ENCODE measurements around the gene PCBP3.

DNA sequence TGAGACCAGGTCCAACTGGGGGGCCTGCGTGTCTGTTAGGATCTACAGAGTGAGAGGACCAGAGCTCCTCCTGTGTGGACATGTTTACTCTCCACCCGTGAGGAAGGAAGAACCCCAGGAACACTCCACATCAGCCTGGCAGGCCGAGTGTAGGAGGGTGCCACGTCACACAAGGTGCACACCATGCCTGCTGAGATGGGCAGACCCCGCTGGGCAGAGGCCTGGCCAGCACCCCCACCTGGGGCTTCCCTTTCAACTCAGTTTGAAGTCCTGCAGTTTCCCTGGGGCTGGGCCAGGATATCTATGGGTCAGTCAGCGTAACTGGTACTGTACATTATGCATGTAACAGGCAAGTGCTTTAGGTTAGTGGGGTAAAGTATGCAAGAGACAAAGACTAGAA is 30.1 kb upstream of the PCBP3 start:
- TF ChIP-seq POLR2A (IDR thresholded peaks at IDR 0.05; ENCODE audit: low read depth, low read length) (no peak), TAF1 (IDR thresholded peaks at IDR 0.05; ENCODE audit: borderline replicate concordance, low read depth, low read length) (no peak)
